C4-2B (cell line): Measurements from ENCODE around the gene ATRAID.

Experiments
- ZFX ChIP-seq: fragments of 450-650 bp; IDR thresholded peaks from 2 replicates; pipeline ENCODE4 v1.6.1; 2017
- TF ChIP-seq, protein P1 (sequence below): fragments of 450-650 bp; conservative IDR thresholded peaks from 2 replicates; pipeline ENCODE4 v1.5.1; 2017; ENCODE audit warnings: mild to moderate bottlenecking

- TF ChIP-seq, protein P1, sequence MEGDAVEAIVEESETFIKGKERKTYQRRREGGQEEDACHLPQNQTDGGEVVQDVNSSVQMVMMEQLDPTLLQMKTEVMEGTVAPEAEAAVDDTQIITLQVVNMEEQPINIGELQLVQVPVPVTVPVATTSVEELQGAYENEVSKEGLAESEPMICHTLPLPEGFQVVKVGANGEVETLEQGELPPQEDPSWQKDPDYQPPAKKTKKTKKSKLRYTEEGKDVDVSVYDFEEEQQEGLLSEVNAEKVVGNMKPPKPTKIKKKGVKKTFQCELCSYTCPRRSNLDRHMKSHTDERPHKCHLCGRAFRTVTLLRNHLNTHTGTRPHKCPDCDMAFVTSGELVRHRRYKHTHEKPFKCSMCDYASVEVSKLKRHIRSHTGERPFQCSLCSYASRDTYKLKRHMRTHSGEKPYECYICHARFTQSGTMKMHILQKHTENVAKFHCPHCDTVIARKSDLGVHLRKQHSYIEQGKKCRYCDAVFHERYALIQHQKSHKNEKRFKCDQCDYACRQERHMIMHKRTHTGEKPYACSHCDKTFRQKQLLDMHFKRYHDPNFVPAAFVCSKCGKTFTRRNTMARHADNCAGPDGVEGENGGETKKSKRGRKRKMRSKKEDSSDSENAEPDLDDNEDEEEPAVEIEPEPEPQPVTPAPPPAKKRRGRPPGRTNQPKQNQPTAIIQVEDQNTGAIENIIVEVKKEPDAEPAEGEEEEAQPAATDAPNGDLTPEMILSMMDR: no peak
- TF ChIP-seq ZFX: no peak
These were observed 43.3 kb downstream of the ATRAID start for GRCh38 chr2:27255187-27255586.
